Stimulated activated naive B cell treated with anti-CD40 and anti-IgM and Interleukin-4, amounts not matched to agents 10 μg/mL and 1 μg/mL and 100 μg/mL, for 72 hours (primary cell): ENCODE data around the gene WDSUB1.
A peak's percentile ranks its signal among the peaks of the same experiment; 100 is the strongest.

Experiments
- ATAC-seq, 2 donors: fragments of 150-1000 bp; cut with Tn5 transposase; replicated peaks; 2 replicates each; pipeline ENCODE4 v1.10.0; 2021; ENCODE audit warnings: moderate library complexity in 1 of 2
- DNase-seq: peaks from one replicate; pipeline ENCODE4 v3.0.0; 2021
- H3K27ac Mint-ChIP-seq: one replicate; pipeline ENCODE4 v1.8.0; 2022; ENCODE audit warnings: mild to moderate bottlenecking, mixed read lengths
- H3K27me3 Mint-ChIP-seq, 2 donors: one replicate each; pipeline ENCODE4 v1.8.0; 2022; ENCODE audit warnings: mixed read lengths in 2 of 2
- H3K36me3 Mint-ChIP-seq, 2 donors: one replicate each; pipeline ENCODE4 v1.8.0; 2022; ENCODE audit warnings: mixed read lengths in 2 of 2, mild to moderate bottlenecking in 1 of 2
- H3K4me1 Mint-ChIP-seq, 2 donors: one replicate each; pipeline ENCODE4 v1.8.0; 2022; ENCODE audit warnings: mixed read lengths in 2 of 2, mild to moderate bottlenecking in 1 of 2
- H3K4me3 Mint-ChIP-seq, 2 donors: one replicate each; pipeline ENCODE4 v1.8.0; 2022; ENCODE audit warnings: mild to moderate bottlenecking in 2 of 2, mixed read lengths in 2 of 2, moderate library complexity in 1 of 2
- H3K9me3 Mint-ChIP-seq, 2 donors: one replicate each; pipeline ENCODE4 v1.8.0; 2022; ENCODE audit warnings: mixed read lengths in 2 of 2, mild to moderate bottlenecking in 1 of 2

Gene WDSUB1, protein sequence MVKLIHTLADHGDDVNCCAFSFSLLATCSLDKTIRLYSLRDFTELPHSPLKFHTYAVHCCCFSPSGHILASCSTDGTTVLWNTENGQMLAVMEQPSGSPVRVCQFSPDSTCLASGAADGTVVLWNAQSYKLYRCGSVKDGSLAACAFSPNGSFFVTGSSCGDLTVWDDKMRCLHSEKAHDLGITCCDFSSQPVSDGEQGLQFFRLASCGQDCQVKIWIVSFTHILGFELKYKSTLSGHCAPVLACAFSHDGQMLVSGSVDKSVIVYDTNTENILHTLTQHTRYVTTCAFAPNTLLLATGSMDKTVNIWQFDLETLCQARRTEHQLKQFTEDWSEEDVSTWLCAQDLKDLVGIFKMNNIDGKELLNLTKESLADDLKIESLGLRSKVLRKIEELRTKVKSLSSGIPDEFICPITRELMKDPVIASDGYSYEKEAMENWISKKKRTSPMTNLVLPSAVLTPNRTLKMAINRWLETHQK

GRCh38 chr2:159285929-159286708 lies at the start of gene WDSUB1:
Gene WDSUB1 (minus strand): TSS chr2:159286703. CDS start chr2:159283069, 3,634 bp downstream.
- Mint-ChIP-seq H3K36me3 (peaks cover 0 to 12% of the 10 kb centered on the region in 2 donors), H3K4me3 (peak within 1 kb of the TSS; percentile 88 to 93), H3K27me3 (no peaks in the 10 kb centered on the region), H3K4me1 (peaks cover 17 to 55% of the 10 kb centered on the region in 2 donors), H3K27ac (peak within 1 kb of the TSS; percentile 93), H3K9me3 (no peaks in the 10 kb centered on the region)
- DNase-seq (peak; percentile 42), ATAC-seq (peak; percentile 57 to 58)

- H3K27ac Mint-ChIP-seq, result no peak overlapping the region
- H3K36me3 Mint-ChIP-seq, result peaks cover 9 to 24% of the 10 kb centered on the region in 2 donors
- H3K4me3 Mint-ChIP-seq, result no peak overlapping the region
- H3K9me3 Mint-ChIP-seq, result no peaks in the 10 kb centered on the region
- H3K4me1 Mint-ChIP-seq, result peaks cover 0 to 2% of the 10 kb centered on the region in 2 donors
- H3K27me3 Mint-ChIP-seq, result no peaks in the 10 kb centered on the region
- DNase-seq, result no peak
- ATAC-seq, result no peak
Observed at GRCh38 chr2:159326569-159327255, 40.2 kb upstream of the WDSUB1 start.

- DNase-seq, result no peak
- Mint-ChIP-seq H3K27me3 (no peaks in the 10 kb centered on the region), H3K9me3 (no peaks in the 10 kb centered on the region), H3K4me3 (no peak overlapping the region), H3K4me1 (no peaks in the 10 kb centered on the region), H3K36me3 (peaks cover 8 to 14% of the 10 kb centered on the region in 2 donors), H3K27ac (no peak overlapping the region)
- ATAC-seq, result no peak
Observed at GRCh38 chr2:159322419-159322818, 35.9 kb upstream of the WDSUB1 start.

- DNase-seq, result no peak
- Mint-ChIP-seq H3K4me1 (no peaks in the 10 kb centered on the region), H3K36me3 (peaks cover 12 to 17% of the 10 kb centered on the region in 2 donors), H3K4me3 (no peak overlapping the region), H3K9me3 (peaks cover 0 to 3% of the 10 kb centered on the region in 2 donors), H3K27ac (no peak overlapping the region), H3K27me3 (no peaks in the 10 kb centered on the region)
- ATAC-seq, result no peak
Observed at GRCh38 chr2:159317392-159318088, 31.0 kb upstream of the WDSUB1 start.

- Mint-ChIP-seq H3K4me3 (no peak overlapping the region), H3K27ac (no peak overlapping the region), H3K4me1 (no peaks in the 10 kb centered on the region), H3K36me3 (peaks cover 0 to 6% of the 10 kb centered on the region in 2 donors), H3K9me3 (peaks cover 9 to 10% of the 10 kb centered on the region in 2 donors), H3K27me3 (peaks cover 0 to 6% of the 10 kb centered on the region in 2 donors)
- no peak for DNase-seq
- ATAC-seq, result no peak
Observed at GRCh38 chr2:159307942-159308341, 21.4 kb upstream of the WDSUB1 start.

- DNase-seq, result no peak
- no peak for ATAC-seq
- Mint-ChIP-seq H3K9me3 (peaks cover 10% of the 10 kb centered on the region in 2 donors), H3K27me3 (peaks cover 0 to 10% of the 10 kb centered on the region in 2 donors), H3K27ac (no peak overlapping the region), H3K4me1 (no peaks in the 10 kb centered on the region), H3K4me3 (no peak overlapping the region), H3K36me3 (peaks cover 0 to 6% of the 10 kb centered on the region in 2 donors)
Observed at GRCh38 chr2:159300586-159300985, 14.1 kb upstream of the WDSUB1 start.

- Mint-ChIP-seq H3K27ac (no peak overlapping the region), H3K36me3 (no peaks in the 10 kb centered on the region), H3K4me1 (no peaks in the 10 kb centered on the region), H3K9me3 (peaks cover 1 to 4% of the 10 kb centered on the region in 2 donors), H3K4me3 (no peak overlapping the region), H3K27me3 (peaks cover 0 to 5% of the 10 kb centered on the region in 2 donors)
- ATAC-seq (no peak), DNase-seq (no peak)
Observed at GRCh38 chr2:159298967-159299366, 12.5 kb upstream of the WDSUB1 start.

DNA sequence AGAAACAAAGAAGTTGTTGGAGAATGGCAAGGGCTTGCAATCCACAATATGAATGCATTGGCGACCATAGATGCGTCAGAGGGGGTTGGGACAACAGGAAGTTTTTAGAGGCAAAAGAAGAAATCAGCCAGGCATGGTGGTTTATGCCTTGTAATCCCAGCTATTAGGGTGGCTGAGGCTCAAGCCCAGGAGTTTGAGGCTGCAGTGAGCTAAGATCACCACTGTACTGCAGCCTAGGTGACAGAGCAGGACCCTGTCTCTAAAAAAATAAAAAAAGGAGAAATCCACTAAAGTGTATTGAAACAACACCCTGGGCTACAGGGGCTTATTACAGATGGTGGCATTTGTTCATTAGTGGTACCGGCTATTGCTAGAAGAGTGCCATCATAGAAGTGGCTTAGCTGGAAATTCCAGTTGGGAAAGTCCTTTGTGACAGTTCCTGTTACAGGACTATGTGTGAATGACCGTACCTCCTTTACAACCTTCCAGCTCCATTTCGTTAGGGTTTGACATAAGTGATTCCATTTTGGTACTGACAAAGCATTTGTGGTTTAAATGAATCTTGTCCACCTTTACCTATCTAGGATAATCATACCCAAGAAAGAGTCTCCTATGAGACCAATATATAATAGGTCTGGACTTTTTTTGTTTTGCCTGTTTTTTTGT lies 10.7 kb upstream of the WDSUB1 start:
- H3K27me3 Mint-ChIP-seq, result peaks cover 0 to 6% of the 10 kb centered on the region in 2 donors
- H3K27ac Mint-ChIP-seq, result no peak overlapping the region
- ATAC-seq, result no peak

GRCh38 chr2:159292157-159292556 lies 5.7 kb upstream of the WDSUB1 start:
- no peak overlapping the region for H3K4me3 Mint-ChIP-seq
- peaks cover 0 to 10% of the 10 kb centered on the region in 2 donors for H3K4me1 Mint-ChIP-seq
- no peaks in the 10 kb centered on the region for H3K9me3 Mint-ChIP-seq
- no peak for ATAC-seq
- no peak overlapping the region for H3K27ac Mint-ChIP-seq
- H3K27me3 Mint-ChIP-seq, result peaks cover 0 to 8% of the 10 kb centered on the region in 2 donors
- H3K36me3 Mint-ChIP-seq, result no peaks in the 10 kb centered on the region
- no peak for DNase-seq

More for the DNA sequence above, 10.7 kb upstream of the WDSUB1 start:
- no peaks in the 10 kb centered on the region for H3K4me1 Mint-ChIP-seq
- DNase-seq, result no peak
- no peaks in the 10 kb centered on the region for H3K36me3 Mint-ChIP-seq
- peaks cover 0 to 2% of the 10 kb centered on the region in 2 donors for H3K9me3 Mint-ChIP-seq
- H3K4me3 Mint-ChIP-seq, result no peak overlapping the region

- no peak for DNase-seq
- Mint-ChIP-seq H3K36me3 (no peaks in the 10 kb centered on the region), H3K4me3 (no peak overlapping the region), H3K27me3 (peaks cover 0 to 3% of the 10 kb centered on the region in 2 donors), H3K27ac (no peak overlapping the region), H3K9me3 (no peaks in the 10 kb centered on the region), H3K4me1 (peaks cover 6 to 16% of the 10 kb centered on the region in 2 donors)
- no peak for ATAC-seq
Observed at GRCh38 chr2:159290289-159290907, 3.9 kb upstream of the WDSUB1 start.

GRCh38 chr2:159287733-159288132 lies 1.2 kb upstream of the WDSUB1 start:
- H3K27ac Mint-ChIP-seq, result no peak overlapping the region
- H3K36me3 Mint-ChIP-seq, result peaks cover 0 to 1% of the 10 kb centered on the region in 2 donors
- DNase-seq (no peak), ATAC-seq (no peak)
- no peak overlapping the region for H3K4me3 Mint-ChIP-seq
- peaks cover 14 to 42% of the 10 kb centered on the region in 2 donors for H3K4me1 Mint-ChIP-seq
- H3K9me3 Mint-ChIP-seq, result no peaks in the 10 kb centered on the region
- peaks cover 0 to 3% of the 10 kb centered on the region in 2 donors for H3K27me3 Mint-ChIP-seq

GRCh38 chr2:159286709-159287441 lies 372 bp upstream of the WDSUB1 start:
- peak overlapping the region; percentile 88 to 93 for H3K4me3 Mint-ChIP-seq
- H3K9me3 Mint-ChIP-seq, result no peaks in the 10 kb centered on the region

More at GRCh38 chr2:159286709-159287441, 372 bp upstream of the WDSUB1 start:
- H3K27me3 Mint-ChIP-seq, result no peaks in the 10 kb centered on the region
- peak overlapping the region; percentile 93 for H3K27ac Mint-ChIP-seq
- DNase-seq (peak; percentile 96), ATAC-seq (peak; percentile 93 to 96)
- peaks cover 17 to 49% of the 10 kb centered on the region in 2 donors for H3K4me1 Mint-ChIP-seq
- H3K36me3 Mint-ChIP-seq, result peaks cover 0 to 6% of the 10 kb centered on the region in 2 donors
